Muscle layer of colon (tissue), 2 donors: ENCODE results near the gene IPCEF1.

Experiments
- H3K27ac ChIP-seq: one replicate; pipeline ENCODE4 v1.7.0; 2013; ENCODE audit warnings: low read depth, mild to moderate bottlenecking, low read length, moderate library complexity
- H3K27me3 ChIP-seq, 2 donors: one replicate each; pipeline ENCODE4 v1.7.0; 2013; ENCODE audit warnings: low read length in 2 of 2, mild to moderate bottlenecking in 2 of 2; ENCODE audit not compliant: insufficient read depth in 2 of 2, control insufficient read depth in 1 of 2
- H3K36me3 ChIP-seq: one replicate; pipeline ENCODE4 v1.7.0; 2013; ENCODE audit warnings: mild to moderate bottlenecking, low read length; ENCODE audit not compliant: insufficient read depth
- H3K4me1 ChIP-seq: one replicate; pipeline ENCODE4 v1.7.0; 2013; ENCODE audit warnings: mild to moderate bottlenecking, low read length; ENCODE audit not compliant: insufficient read depth
- H3K4me3 ChIP-seq, 2 donors: one replicate each; pipeline ENCODE4 v1.7.0; 2013; ENCODE audit warnings: low read length in 2 of 2, low read depth in 1 of 2, mild to moderate bottlenecking in 1 of 2, moderate library complexity in 1 of 2
- H3K9ac ChIP-seq: one replicate; pipeline ENCODE4 v1.7.0; 2013; ENCODE audit warnings: low read length
- H3K9me3 ChIP-seq: one replicate; pipeline ENCODE4 v1.7.0; 2013; ENCODE audit warnings: mild to moderate bottlenecking, low read length
- donor health status: abdominal sarcoma.
- donor health status: Adenocarcinoma of cecum.

Gene IPCEF1

GRCh38 chr6:154166140-154166539 lies 190.5 kb downstream of the IPCEF1 start:
- Histone ChIP-seq H3K36me3 (no peaks in the 10 kb centered on the region), H3K4me1 (peaks cover 5% of the 10 kb centered on the region), H3K9ac (no peak overlapping the region), H3K4me3 (no peak overlapping the region), H3K27ac (no peak overlapping the region), H3K9me3 (no peaks in the 10 kb centered on the region), H3K27me3 (no peaks in the 10 kb centered on the region)

DNA sequence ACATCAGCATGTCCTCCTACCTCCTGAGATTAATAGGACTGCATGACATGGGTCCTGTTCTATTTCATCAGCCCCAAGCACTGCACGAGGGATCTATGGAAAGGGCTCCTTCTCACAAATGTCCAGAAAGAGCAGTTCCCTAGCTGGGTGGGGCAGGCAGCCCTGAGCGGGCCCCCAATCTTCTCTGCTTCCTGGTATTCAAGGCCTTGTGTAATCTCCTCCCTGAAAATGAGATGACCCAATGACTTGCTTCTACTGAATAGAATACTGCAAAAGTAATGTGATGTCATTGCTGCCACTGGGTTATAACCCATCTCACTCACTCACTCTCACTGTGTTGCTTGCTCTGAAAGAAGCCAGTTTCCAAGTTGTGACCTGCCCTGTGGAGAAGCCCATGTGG lies 191.1 kb downstream of the IPCEF1 start:
- H3K9ac ChIP-seq = no peak overlapping the region
- no peaks in the 10 kb centered on the region for H3K9me3 ChIP-seq
- H3K4me3 ChIP-seq = no peak overlapping the region
- no peaks in the 10 kb centered on the region for H3K27me3 ChIP-seq
- H3K27ac ChIP-seq = no peak overlapping the region
- no peaks in the 10 kb centered on the region for H3K36me3 ChIP-seq
- peaks cover 5% of the 10 kb centered on the region for H3K4me1 ChIP-seq

DNA sequence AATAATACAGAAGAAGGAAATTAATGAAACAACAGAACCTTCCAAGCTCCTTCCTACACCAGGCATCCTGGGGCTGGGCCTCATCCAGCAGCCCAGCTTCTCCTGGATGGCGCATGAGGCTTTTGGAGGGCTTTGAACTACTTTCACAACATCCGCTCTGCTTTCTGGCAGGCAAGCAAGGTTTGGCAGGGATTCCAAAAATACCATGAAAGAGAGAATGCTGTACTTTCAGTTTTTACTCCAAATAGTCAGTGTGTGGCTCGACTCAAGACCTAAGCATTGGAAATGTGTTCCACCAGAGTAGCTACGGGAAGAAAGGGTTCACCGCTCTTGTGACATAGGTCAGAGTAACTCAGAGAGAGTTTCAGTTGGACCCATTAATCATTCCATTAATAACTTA lies 192.2 kb downstream of the IPCEF1 start:
- H3K36me3 ChIP-seq = no peaks in the 10 kb centered on the region
- no peak overlapping the region for H3K27ac ChIP-seq
- peaks cover 5% of the 10 kb centered on the region for H3K4me1 ChIP-seq
- H3K9me3 ChIP-seq = no peaks in the 10 kb centered on the region
- H3K27me3 ChIP-seq = no peaks in the 10 kb centered on the region
- H3K9ac ChIP-seq = no peak overlapping the region
- H3K4me3 ChIP-seq = no peak overlapping the region

DNA sequence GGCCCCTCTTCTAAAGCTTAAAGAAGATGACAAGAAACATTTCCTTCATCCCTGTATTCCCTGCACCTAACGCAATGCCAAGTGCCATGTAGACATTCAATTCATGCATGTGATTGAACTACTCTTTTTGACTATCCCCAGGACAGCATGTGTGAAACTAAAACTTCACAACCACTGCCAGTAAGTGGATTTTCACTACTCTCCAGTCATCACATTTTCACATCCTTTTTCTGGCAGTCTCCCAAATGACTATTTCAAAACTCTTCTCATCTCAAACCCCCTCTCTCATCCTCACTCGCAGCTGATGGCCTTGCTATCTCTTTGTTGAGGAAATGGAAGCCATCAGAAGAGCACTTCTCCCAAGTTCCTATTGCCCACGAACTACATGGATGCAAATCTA lies 194.9 kb downstream of the IPCEF1 start:
- H3K27me3 ChIP-seq = no peaks in the 10 kb centered on the region

GRCh38 chr6:154159126-154159525 lies 197.5 kb downstream of the IPCEF1 start:
- Histone ChIP-seq H3K9ac (no peak overlapping the region), H3K27ac (no peak overlapping the region), H3K4me1 (peaks cover 16% of the 10 kb centered on the region), H3K27me3 (no peaks in the 10 kb centered on the region), H3K9me3 (no peaks in the 10 kb centered on the region), H3K36me3 (no peaks in the 10 kb centered on the region), H3K4me3 (no peak overlapping the region)

More for the DNA sequence above, 194.9 kb downstream of the IPCEF1 start:
- H3K27ac ChIP-seq = no peak overlapping the region
- no peaks in the 10 kb centered on the region for H3K36me3 ChIP-seq
- H3K9me3 ChIP-seq = no peaks in the 10 kb centered on the region
- H3K9ac ChIP-seq = no peak overlapping the region
- peaks cover 18% of the 10 kb centered on the region for H3K4me1 ChIP-seq
- no peak overlapping the region for H3K4me3 ChIP-seq

- no peaks in the 10 kb centered on the region for H3K9me3 ChIP-seq
- H3K4me1 ChIP-seq = peaks cover 15% of the 10 kb centered on the region
- no peak overlapping the region for H3K27ac ChIP-seq
- peak overlapping the region; percentile 17 for H3K9ac ChIP-seq
- H3K4me3 ChIP-seq = no peak overlapping the region
- no peaks in the 10 kb centered on the region for H3K36me3 ChIP-seq
- no peaks in the 10 kb centered on the region for H3K27me3 ChIP-seq
Observed at GRCh38 chr6:154157706-154158105, 198.9 kb downstream of the IPCEF1 start.

- Histone ChIP-seq H3K4me1 (peaks cover 15% of the 10 kb centered on the region), H3K4me3 (peak overlapping the region in 1 of 2 donors; percentile 51), H3K27me3 (no peaks in the 10 kb centered on the region), H3K9me3 (no peaks in the 10 kb centered on the region), H3K27ac (peak overlapping the region; percentile 19), H3K9ac (peak overlapping the region; percentile 17), H3K36me3 (no peaks in the 10 kb centered on the region)
Observed at GRCh38 chr6:154157082-154157481, 199.5 kb downstream of the IPCEF1 start.

DNA sequence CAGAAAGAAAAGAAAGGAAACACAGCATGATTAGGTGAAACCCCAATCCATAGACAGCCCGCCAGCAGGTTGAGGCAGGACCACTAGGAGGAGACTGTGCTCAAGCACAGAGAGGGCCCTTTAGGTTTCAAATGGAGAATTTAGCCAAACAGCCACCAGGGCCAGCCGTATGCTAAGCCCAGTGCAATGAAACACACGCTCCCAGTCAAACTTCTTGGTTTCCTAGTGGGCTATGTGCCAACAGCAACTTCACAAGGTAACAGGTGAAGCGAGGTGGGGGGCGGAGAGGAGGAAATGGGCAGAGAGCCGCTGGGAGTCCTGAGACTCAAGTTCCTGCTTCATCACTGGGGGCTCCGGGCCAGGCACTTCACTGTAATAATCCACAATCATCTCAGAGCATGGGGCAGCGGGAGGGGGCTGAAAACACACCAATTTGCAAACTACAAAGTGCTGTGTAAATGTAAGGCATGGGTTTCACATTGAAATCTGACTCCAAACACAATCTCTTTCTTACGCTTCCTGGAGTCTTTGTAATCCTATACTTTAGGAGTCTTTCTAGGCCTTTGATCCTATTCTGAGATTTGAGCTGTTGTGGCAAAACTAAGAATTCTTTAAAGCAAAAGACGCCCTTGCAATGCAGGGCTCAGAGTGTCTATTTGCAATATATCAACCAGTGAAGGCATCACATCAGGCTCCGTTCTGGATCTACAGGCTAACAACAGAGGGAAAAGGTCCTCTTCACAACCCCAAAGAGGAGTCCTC lies 200.3 kb downstream of the IPCEF1 start:
- Histone ChIP-seq H3K4me1 (peaks cover 15% of the 10 kb centered on the region), H3K27me3 (no peaks in the 10 kb centered on the region), H3K27ac (no peak overlapping the region), H3K4me3 (peak overlapping the region in 1 of 2 donors; percentile 51), H3K36me3 (no peaks in the 10 kb centered on the region), H3K9ac (no peak overlapping the region), H3K9me3 (no peaks in the 10 kb centered on the region)

DNA sequence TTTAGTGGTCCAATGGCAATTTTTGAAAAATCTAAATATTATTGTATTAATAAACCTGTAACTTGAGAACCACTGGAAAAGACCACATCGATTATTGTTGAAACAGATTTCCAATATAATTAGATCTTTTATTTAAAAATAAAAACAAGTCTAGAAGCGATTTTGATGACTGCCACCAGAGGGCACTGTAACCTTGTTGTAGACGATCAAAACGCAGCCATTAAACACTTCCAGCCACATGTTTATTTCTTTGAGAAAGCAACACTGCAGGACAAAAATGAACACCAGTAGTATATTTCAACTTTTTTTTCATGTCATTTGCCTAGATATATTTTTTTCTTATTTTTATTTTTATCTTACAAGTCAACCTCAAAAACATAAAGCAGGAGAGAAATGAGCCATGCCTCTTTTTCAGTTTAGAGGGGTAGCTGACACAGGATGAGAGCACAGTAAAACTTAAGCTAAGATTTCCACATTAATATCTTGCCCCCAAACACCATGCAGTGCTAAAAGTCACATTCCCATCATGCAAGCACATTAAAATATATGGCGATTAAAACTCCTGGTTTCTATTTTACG lies 202.1 kb downstream of the IPCEF1 start:
- Histone ChIP-seq H3K9me3 (no peaks in the 10 kb centered on the region), H3K27me3 (no peaks in the 10 kb centered on the region), H3K9ac (no peak overlapping the region), H3K4me3 (no peak overlapping the region), H3K27ac (no peak overlapping the region), H3K4me1 (peaks cover 15% of the 10 kb centered on the region), H3K36me3 (no peaks in the 10 kb centered on the region)

GRCh38 chr6:154143753-154144152 lies 212.8 kb downstream of the IPCEF1 start:
- H3K4me1 ChIP-seq = no peaks in the 10 kb centered on the region
- H3K4me3 ChIP-seq = no peak overlapping the region
- no peak overlapping the region for H3K9ac ChIP-seq
- no peaks in the 10 kb centered on the region for H3K27me3 ChIP-seq
- no peak overlapping the region for H3K27ac ChIP-seq
- no peaks in the 10 kb centered on the region for H3K36me3 ChIP-seq
- no peaks in the 10 kb centered on the region for H3K9me3 ChIP-seq

- no peak overlapping the region for H3K9ac ChIP-seq
- H3K36me3 ChIP-seq = no peaks in the 10 kb centered on the region
- no peaks in the 10 kb centered on the region for H3K4me1 ChIP-seq
- H3K4me3 ChIP-seq = no peak overlapping the region
- H3K9me3 ChIP-seq = no peaks in the 10 kb centered on the region
- no peaks in the 10 kb centered on the region for H3K27me3 ChIP-seq
- no peak overlapping the region for H3K27ac ChIP-seq
Observed at GRCh38 chr6:154140743-154141142, 215.9 kb downstream of the IPCEF1 start.

GRCh38 chr6:154139892-154140291 lies 216.7 kb downstream of the IPCEF1 start:
- Histone ChIP-seq H3K27ac (no peak overlapping the region), H3K4me3 (no peak overlapping the region), H3K27me3 (no peaks in the 10 kb centered on the region), H3K9me3 (no peaks in the 10 kb centered on the region), H3K4me1 (no peaks in the 10 kb centered on the region), H3K9ac (no peak overlapping the region), H3K36me3 (no peaks in the 10 kb centered on the region)
